Measurements from ENCODE around the gene ERN1. TPM values are rescaled to one million over a fixed set of nuclear protein-coding genes. Genes with fewer than 3 reads are reported as not detected.
"Not testable (repeated sequence)": the region's sequence is repeated elsewhere in the genome, so short reads cannot be mapped to it uniquely, and the experiment has no call there.

Gene ERN1
- total RNA-seq (10.0 TPM), polyA plus RNA-seq (9.1 TPM)

GRCh38 chr17:64129765-64130558, at the start of gene ERN1:
TSS of gene ERN1 (minus strand) at chr17:64130144. CDS start at chr17:64130029, 115 bp downstream.
- H3K36me3 ChIP-seq (ENCODE audit: insufficient read depth), result no peaks in the 10 kb centered on the region
- peaks cover 1% of the 10 kb centered on the region for H3K4me1 ChIP-seq (ENCODE audit: insufficient read depth)
- DNase-seq (ENCODE audit: extremely low spot score), result peak; percentile 80
- peak within 1 kb of the TSS; percentile 81 for H3K4me3 ChIP-seq (ENCODE audit: low read depth, low read length)
- under 1% methylated on average over 98 of the region's 98 CpGs for WGBS
- peak within 1 kb of the TSS; percentile 94 for H3K27ac ChIP-seq (ENCODE audit: low read depth)

- not testable (repeated sequence) for H3K4me3 ChIP-seq (ENCODE audit: low read depth, low read length); H3K27ac ChIP-seq (ENCODE audit: low read depth); DNase-seq (ENCODE audit: extremely low spot score); H3K4me1 ChIP-seq (ENCODE audit: insufficient read depth); H3K36me3 ChIP-seq (ENCODE audit: insufficient read depth)
- 48% methylated on average over 4 of the region's 4 CpGs for WGBS
Observed at GRCh38 chr17:64179024-64179423, 49.1 kb upstream of the ERN1 start.

- no peak for DNase-seq (ENCODE audit: extremely low spot score)
- 69% methylated on average over 9 of the region's 9 CpGs for WGBS
- H3K4me3 ChIP-seq (ENCODE audit: low read depth, low read length), result no peak overlapping the region
- no peak overlapping the region for H3K27ac ChIP-seq (ENCODE audit: low read depth)
- H3K36me3 ChIP-seq (ENCODE audit: insufficient read depth), result no peaks in the 10 kb centered on the region
- H3K4me1 ChIP-seq (ENCODE audit: insufficient read depth), result no peaks in the 10 kb centered on the region
Observed at GRCh38 chr17:64178011-64178825, 48.3 kb upstream of the ERN1 start.

- DNase-seq (ENCODE audit: extremely low spot score), result no peak
- no peak overlapping the region for H3K27ac ChIP-seq (ENCODE audit: low read depth)
- 90% methylated on average over 7 of the region's 7 CpGs for WGBS
Observed at GRCh38 chr17:64177311-64178010, 47.5 kb upstream of the ERN1 start.

GRCh38 chr17:64176556-64176955, 46.6 kb upstream of the ERN1 start:
- H3K27ac ChIP-seq (ENCODE audit: low read depth), result no peak overlapping the region
- H3K4me1 ChIP-seq (ENCODE audit: insufficient read depth), result no peaks in the 10 kb centered on the region
- no peaks in the 10 kb centered on the region for H3K36me3 ChIP-seq (ENCODE audit: insufficient read depth)
- DNase-seq (ENCODE audit: extremely low spot score), result no peak
- no peak overlapping the region for H3K4me3 ChIP-seq (ENCODE audit: low read depth, low read length)

More at GRCh38 chr17:64177311-64178010, 47.5 kb upstream of the ERN1 start:
- Histone ChIP-seq H3K36me3 (ENCODE audit: insufficient read depth) (no peaks in the 10 kb centered on the region), H3K4me1 (ENCODE audit: insufficient read depth) (no peaks in the 10 kb centered on the region), H3K4me3 (ENCODE audit: low read depth, low read length) (no peak overlapping the region)

- DNase-seq (ENCODE audit: extremely low spot score), result no peak
Observed at GRCh38 chr17:64174686-64175456, 44.9 kb upstream of the ERN1 start.

GRCh38 chr17:64173646-64174045, 43.7 kb upstream of the ERN1 start:
- 93% methylated on average over 3 of the region's 3 CpGs for WGBS
- H3K27ac ChIP-seq (ENCODE audit: low read depth), result no peak overlapping the region

More at GRCh38 chr17:64174686-64175456, 44.9 kb upstream of the ERN1 start:
- Histone ChIP-seq H3K36me3 (ENCODE audit: insufficient read depth) (no peaks in the 10 kb centered on the region), H3K27ac (ENCODE audit: low read depth) (no peak overlapping the region), H3K4me1 (ENCODE audit: insufficient read depth) (no peaks in the 10 kb centered on the region), H3K4me3 (ENCODE audit: low read depth, low read length) (no peak overlapping the region)
- 92% methylated on average over 7 of the region's 7 CpGs for WGBS

GRCh38 chr17:64172510-64172909, 42.6 kb upstream of the ERN1 start:
- Histone ChIP-seq H3K4me1 (ENCODE audit: insufficient read depth) (no peaks in the 10 kb centered on the region), H3K27ac (ENCODE audit: low read depth) (no peak overlapping the region), H3K4me3 (ENCODE audit: low read depth, low read length) (no peak overlapping the region), H3K36me3 (ENCODE audit: insufficient read depth) (no peaks in the 10 kb centered on the region)
- 66% methylated on average over 3 of the region's 3 CpGs for WGBS
- no peak for DNase-seq (ENCODE audit: extremely low spot score)

More at GRCh38 chr17:64173646-64174045, 43.7 kb upstream of the ERN1 start:
- Histone ChIP-seq H3K4me3 (ENCODE audit: low read depth, low read length) (no peak overlapping the region), H3K36me3 (ENCODE audit: insufficient read depth) (no peaks in the 10 kb centered on the region), H3K4me1 (ENCODE audit: insufficient read depth) (no peaks in the 10 kb centered on the region)
- DNase-seq (ENCODE audit: extremely low spot score), result no peak

GRCh38 chr17:64171041-64171440, 41.1 kb upstream of the ERN1 start:
- no peak for DNase-seq (ENCODE audit: extremely low spot score)
- Histone ChIP-seq H3K4me3 (ENCODE audit: low read depth, low read length) (no peak overlapping the region), H3K36me3 (ENCODE audit: insufficient read depth) (no peaks in the 10 kb centered on the region), H3K4me1 (ENCODE audit: insufficient read depth) (no peaks in the 10 kb centered on the region), H3K27ac (ENCODE audit: low read depth) (no peak overlapping the region)
- 90% methylated on average over 8 of the region's 8 CpGs for WGBS

GRCh38 chr17:64170286-64170685, 40.3 kb upstream of the ERN1 start:
- Histone ChIP-seq H3K4me1 (ENCODE audit: insufficient read depth) (no peaks in the 10 kb centered on the region), H3K4me3 (ENCODE audit: low read depth, low read length) (no peak overlapping the region), H3K27ac (ENCODE audit: low read depth) (no peak overlapping the region), H3K36me3 (ENCODE audit: insufficient read depth) (no peaks in the 10 kb centered on the region)
- 98% methylated on average over 4 of the region's 4 CpGs for WGBS
- DNase-seq (ENCODE audit: extremely low spot score), result no peak

GRCh38 chr17:64167666-64168065, 37.7 kb upstream of the ERN1 start:
- H3K4me1 ChIP-seq (ENCODE audit: insufficient read depth); H3K27ac ChIP-seq (ENCODE audit: low read depth); DNase-seq (ENCODE audit: extremely low spot score); H3K4me3 ChIP-seq (ENCODE audit: low read depth, low read length); H3K36me3 ChIP-seq (ENCODE audit: insufficient read depth): not testable (repeated sequence)
- 90% methylated on average over 3 of the region's 3 CpGs for WGBS

GRCh38 chr17:64166876-64167275, 36.9 kb upstream of the ERN1 start:
- Histone ChIP-seq H3K36me3 (ENCODE audit: insufficient read depth) (no peaks in the 10 kb centered on the region), H3K27ac (ENCODE audit: low read depth) (no peak overlapping the region), H3K4me3 (ENCODE audit: low read depth, low read length) (no peak overlapping the region), H3K4me1 (ENCODE audit: insufficient read depth) (no peaks in the 10 kb centered on the region)
- 97% methylated on average over 3 of the region's 3 CpGs for WGBS
- no peak for DNase-seq (ENCODE audit: extremely low spot score)

- WGBS, result 89% methylated on average over 4 of the region's 4 CpGs
- DNase-seq (ENCODE audit: extremely low spot score), result no peak
Observed at GRCh38 chr17:64165347-64165746, 35.4 kb upstream of the ERN1 start.

More at GRCh38 chr17:64165347-64165746, 35.4 kb upstream of the ERN1 start:
- no peaks in the 10 kb centered on the region for H3K4me1 ChIP-seq (ENCODE audit: insufficient read depth)
- H3K36me3 ChIP-seq (ENCODE audit: insufficient read depth), result no peaks in the 10 kb centered on the region
- no peak overlapping the region for H3K27ac ChIP-seq (ENCODE audit: low read depth)
- H3K4me3 ChIP-seq (ENCODE audit: low read depth, low read length), result no peak overlapping the region
